Glomerular visceral epithelial cell (primary cell): Measurements from ENCODE around the gene PDCD7.
"Not testable (repeated sequence)": the region's sequence is repeated elsewhere in the genome, so short reads cannot be mapped to it uniquely, and the experiment has no call there.

ENCODE experiments used
- DNase-seq: peaks from one replicate; pipeline ENCODE4 v3.0.0-alpha.2; 2016; ENCODE audit errors: extremely low spot score

Gene PDCD7

DNA sequence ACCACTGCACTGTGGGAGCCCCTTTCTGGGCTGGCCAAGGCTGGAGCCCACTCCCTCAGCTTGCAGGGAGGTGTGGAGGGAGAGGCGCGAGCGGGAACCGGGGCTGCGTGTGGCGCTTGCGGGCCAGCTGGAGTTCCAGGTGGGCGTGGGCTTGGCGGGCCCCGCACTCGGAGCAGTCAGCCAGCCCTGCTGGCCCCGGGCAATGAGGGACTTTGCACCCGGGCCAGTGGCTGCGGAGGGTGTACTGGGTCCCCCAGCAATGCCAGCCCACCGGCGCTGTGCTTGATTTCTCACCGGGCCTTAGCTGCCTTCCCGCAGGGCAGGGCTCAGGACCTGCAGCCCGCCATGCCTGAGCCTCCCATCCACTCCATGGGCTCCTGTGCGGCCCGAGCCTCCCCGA, 58.7 kb downstream of the PDCD7 start:
- DNase-seq: not testable (repeated sequence)

DNA sequence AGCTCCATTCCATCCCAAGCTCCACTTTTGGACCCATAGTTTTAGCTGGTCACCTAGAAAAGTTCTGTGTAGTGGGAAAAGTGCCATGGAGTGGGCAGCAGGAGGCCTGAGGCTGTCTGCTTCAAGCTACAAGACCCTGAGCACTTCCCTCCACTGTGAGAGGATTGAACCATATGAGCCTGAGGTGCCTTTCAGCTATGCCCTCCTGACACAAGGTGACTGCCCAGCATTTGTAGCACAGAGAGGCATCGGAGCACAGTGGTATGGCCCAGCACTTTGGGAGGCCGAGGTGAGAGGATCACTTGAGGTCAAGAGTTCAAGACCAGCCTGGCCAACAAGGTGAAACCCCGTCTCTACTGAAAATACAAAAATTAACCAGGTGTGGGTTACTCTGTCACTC, 61.0 kb downstream of the PDCD7 start:
- DNase-seq: no peak

DNA sequence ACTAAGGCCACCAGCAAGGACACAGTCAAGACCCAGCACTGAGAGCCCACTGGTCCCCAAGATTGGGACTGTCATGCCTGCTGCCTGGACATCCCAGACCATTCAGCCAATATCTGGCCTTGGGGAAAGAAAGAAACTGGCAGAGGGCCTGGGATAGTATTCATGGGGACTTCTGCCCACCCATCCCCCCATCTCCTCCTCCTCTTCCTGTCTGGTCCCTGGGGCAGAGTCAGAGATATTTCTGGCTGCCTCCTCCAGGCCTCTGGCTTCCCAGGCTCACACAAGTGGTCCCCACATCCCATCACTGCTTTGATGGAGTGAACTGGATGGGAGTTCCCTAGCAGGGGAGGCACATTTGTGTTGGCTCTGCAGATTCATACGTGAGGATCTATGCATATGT, 61.6 kb downstream of the PDCD7 start:
- DNase-seq: no peak

DNA sequence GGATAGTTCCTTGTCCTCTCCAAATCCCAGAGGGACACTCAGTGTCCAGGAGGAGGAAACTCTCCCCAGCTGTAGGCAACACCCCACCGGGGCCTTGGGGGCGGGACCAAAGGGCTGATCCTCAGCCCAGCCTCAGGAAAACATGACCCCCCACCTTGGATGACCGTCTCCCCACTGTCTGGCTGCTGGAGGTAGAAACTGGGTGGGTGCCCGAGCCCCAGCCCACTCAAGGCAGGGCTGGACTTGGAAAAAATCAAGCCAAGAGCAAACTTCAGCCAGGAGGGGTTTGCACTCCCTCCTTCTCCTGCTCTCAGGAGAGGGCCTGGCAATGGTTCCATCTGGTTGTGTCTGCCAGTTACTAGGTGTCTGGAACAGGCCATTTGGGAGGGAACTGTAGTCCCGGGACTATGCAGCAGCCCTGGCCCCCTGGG, 62.2 kb downstream of the PDCD7 start:
- no peak for DNase-seq

DNA sequence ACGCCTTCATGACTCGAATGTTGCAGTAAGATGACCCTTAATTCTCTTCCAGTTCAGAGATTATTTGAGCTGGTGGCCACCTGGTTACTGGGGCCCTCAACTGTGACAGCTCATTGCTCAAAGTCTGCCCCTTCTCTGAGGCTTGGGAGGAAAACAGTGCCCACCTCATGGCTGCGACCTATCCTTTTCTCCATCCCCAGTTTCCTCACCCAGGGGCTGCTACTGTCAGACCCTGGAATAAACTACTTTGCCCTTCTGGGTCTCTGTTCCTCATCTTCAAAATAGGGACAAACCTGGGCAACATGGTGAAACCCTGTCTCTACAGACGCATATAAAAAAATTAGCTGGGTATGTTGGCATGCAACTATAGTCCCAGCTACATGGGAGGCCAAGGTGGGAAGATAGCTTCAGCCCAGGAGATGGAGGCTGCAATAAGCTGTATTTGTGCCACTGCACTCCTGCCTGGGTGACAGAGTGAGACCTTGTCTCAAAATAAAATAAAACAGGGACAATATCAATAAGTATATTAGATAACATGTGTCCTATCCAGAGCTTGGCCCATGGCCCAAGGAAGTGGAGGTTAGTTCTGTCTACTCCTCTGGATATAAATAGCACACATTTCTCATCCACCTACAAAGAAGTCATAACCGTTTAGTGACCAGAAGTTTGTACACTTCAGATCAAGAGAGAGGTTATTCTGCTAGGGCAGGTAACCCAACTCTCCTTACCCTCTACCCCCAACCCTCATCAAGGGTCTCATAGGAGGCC, 63.6 kb downstream of the PDCD7 start:
- no peak for DNase-seq

DNA sequence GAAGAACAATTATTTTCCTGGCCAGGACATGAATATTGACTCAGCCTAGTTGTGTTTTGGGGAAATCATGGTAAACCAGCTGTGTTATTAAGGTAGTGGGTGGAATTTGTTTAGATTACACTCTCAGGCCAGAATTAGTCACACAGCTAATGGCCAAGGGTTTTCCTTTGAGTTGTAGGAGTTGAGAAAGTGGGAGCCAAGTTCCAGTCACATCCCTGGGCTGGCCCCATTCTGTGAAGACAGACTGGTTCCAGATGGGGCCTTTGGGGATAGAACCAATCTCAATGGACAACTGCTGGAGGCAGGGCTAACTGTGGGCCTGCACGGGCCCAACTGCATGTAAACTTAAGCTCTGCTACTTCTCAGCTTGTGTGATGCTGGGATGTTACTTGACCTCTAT, 64.4 kb downstream of the PDCD7 start:
- DNase-seq: no peak

DNA sequence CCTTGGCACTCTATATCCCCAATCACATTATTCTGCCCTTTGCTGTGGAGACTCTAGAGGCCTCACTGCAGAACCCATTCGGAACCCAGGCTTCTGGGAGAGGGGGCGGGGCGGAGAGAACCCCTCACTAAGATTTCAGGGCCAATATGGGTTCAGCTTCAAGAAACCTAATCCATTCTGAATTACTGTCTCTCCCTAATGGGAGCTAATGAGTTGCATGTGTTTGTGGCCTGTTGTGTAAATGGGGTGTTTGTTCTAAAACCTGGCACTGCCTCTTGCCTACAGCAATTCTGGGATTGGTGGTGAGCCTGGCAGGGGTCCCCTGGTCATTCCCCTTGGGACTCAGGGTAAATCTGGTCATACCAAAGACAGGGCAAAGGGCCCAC, 65.2 kb downstream of the PDCD7 start:
- DNase-seq: no peak

DNA sequence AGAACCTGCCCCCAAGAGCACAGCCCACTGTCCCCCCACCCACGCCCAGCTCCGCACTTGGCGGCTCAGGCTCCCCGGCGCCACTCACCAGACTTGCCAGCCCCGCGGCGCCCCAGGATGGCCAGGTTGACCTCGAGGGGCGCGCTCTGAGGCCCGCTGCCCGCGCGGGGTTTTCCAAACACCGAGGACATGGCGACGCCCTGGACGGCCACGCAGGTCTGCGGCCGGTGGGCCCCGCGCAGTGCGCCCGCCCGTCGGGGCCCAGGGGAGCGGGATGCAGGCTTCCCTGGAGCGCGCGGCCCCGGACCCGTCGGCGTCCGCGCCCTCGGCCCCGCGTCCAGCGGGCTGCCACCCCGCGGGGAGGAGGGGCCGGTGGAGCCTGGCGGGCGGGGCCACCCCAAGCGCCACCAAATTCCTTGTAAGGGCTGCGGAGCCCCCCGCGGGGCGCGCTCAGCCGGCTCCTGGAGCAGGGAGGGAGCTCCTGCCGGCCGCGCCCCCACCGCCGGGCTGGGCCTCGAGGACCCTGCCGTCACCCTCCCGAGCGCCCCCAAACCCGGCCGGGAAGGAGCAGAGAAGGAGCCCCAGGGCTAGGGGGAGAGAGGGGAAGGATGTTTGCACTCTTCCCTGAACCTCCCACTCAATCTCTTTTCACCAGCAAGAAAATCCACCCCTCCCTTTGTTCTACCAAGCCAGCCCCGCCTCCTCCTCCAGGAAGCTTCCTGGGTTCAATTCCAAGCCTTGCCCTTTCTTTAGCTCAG, 65.8 kb downstream of the PDCD7 start, which contains the start of gene RASL12:
RASL12 (minus strand) TSS at position 347 of the 758 bp plus-strand sequence; CDS start at position 191, 156 bp downstream.
- no peak for DNase-seq
